ENCODE data around the gene BAIAP3. TPM values are rescaled to one million over a fixed set of nuclear protein-coding genes. Genes with fewer than 3 reads are reported as not detected.

Gene BAIAP3
- total RNA-seq, 4 donors from 2014 or later: 0.59 to 5.5 (median 3.5) TPM

DNA sequence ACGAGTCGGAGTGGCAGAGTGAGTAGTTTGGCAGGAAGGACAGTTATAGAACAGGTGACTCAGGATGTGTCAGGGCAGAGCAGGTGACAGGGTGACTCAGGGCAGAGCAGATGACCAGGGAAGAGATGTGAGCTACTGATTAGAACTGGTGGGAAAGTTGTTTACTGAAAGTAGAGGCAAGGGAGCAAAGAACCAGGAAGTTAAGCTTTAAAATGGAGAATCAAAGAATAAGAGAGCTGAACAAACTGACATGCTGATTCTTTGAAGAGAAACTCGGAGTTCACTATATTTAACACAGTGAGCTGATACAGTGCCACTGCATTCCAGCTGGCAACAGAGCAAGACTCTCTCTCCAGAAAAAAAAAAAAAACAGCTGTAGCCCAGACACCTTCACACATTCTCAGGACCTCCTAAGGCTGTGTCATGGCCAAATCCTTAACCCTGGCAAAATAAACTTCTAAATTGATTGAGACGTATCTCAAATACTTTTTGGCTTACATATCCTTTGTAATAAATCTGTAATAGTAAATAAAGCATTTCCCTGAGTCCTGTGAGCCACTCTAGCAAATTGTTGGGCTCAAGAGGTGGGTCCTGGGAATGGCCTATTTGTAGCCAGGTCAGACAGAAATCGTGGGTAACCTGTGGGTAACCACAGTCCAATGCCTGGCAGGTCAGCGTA, 36.3 kb upstream of the BAIAP3 start:
- TF ChIP-seq POLR2A (IDR thresholded peaks at IDR 0.05) (no peak), CTCF (IDR thresholded peaks at IDR 0.05) (no peak)
- Histone ChIP-seq H3K9me3 (no peaks in the 10 kb centered on the region), H3K4me3 (no peak overlapping the region), H3K36me3 (no peaks in the 10 kb centered on the region), H3K27ac (no peak overlapping the region), H3K4me1 (no peaks in the 10 kb centered on the region), H3K27me3 (peaks cover 0 to 17% of the 10 kb centered on the region in 2 donors)
- no peak for DNase-seq
- intact Hi-C loops (cut with DNase I; ENCODE audit: low total_unique reads): no loop called here

DNA sequence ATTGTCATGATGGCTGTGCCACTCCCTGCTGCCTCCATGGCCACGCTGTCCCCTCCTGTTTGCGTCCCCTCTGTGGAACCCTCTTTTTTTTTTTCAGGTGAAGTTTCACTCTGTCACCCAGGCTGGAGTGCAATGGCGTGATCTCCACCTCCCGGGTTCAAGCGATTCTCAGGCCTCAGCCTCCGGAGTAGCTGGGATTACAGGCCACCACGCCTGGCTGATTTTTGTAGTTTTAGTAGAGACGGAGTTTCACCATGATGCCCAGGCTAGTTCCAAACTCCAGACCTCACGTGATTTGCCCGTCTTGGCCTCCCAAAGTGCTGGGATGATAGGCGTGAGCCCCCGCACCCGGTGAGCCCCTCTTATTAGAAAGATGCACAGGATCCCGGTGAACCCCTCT, 35.0 kb upstream of the BAIAP3 start:
- Histone ChIP-seq H3K36me3 (no peaks in the 10 kb centered on the region), H3K9me3 (no peaks in the 10 kb centered on the region), H3K4me1 (no peaks in the 10 kb centered on the region), H3K27ac (no peak overlapping the region), H3K4me3 (no peak overlapping the region), H3K27me3 (peaks cover 0 to 17% of the 10 kb centered on the region in 2 donors)
- TF ChIP-seq POLR2A (IDR thresholded peaks at IDR 0.05) (no peak), CTCF (IDR thresholded peaks at IDR 0.05) (no peak)
- intact Hi-C loops (cut with DNase I; ENCODE audit: low total_unique reads): no loop called here
- DNase-seq: no peak

DNA sequence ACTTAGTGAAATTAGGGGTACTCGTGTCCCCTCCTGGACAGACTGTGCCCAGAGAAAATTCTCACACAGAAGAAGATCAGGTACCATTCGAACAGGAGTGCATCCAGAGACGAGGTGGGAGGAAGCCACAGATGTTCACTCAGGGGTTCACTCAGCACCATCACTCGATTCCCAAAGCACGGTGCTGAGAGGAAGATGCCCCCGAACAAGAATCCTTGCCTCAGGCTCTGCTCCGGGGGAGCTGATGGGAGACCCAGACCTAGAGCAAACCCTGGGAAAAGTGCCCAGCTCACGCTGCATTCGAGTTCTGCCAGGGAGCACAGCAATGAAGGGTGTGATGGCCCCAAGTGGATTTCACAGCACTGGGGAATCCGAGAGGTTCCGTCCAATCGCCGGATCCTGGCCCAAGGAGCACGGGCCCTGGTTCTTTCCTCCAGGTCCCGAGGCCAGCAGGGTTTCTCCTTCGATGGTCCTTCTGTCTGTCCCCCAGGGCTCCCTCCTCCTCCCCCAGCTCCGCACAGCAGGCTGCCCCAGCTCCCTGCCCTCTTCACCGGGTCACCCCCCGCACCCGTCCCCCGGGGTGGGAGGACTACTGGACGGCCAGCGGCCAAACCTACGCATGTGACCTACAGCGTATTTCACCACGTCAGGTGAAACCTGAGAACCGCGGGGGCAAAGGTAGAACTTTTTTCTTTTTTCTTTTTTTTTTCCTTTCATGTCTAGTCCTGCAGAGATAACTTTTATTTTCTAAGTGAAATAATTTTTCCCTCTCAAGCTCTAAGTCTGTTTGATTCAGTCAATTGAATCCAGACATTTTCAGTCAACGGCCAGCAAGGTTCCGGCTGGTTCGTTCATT, 34.2 kb upstream of the BAIAP3 start:
- DNase-seq: no peak
- H3K27me3 ChIP-seq: peaks cover 0 to 17% of the 10 kb centered on the region in 2 donors
- H3K9me3 ChIP-seq: no peaks in the 10 kb centered on the region
- intact Hi-C loops (cut with DNase I; ENCODE audit: low total_unique reads): no loop called here
- H3K27ac ChIP-seq: no peak overlapping the region
- TF ChIP-seq POLR2A (IDR thresholded peaks at IDR 0.05) (peak in 1 of 2 donors; percentile 35), CTCF (IDR thresholded peaks at IDR 0.05) (no peak)
- no peaks in the 10 kb centered on the region for H3K36me3 ChIP-seq
- no peaks in the 10 kb centered on the region for H3K4me1 ChIP-seq
- no peak overlapping the region for H3K4me3 ChIP-seq

DNA sequence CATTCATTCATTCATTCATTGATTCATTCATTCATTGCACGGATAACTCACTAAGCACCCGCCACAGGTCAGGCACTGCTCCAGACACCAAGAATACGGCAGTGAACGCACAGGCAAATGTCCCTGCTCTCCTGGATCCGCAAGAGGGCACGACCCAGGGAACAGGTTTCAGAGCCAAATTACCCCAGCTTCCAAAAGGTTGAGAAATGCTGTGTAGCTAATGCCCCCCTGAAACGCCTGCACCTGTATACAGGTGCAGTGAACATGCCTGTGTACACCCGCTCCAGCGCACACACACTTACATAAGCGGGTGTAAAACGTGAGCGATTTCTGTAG, 33.6 kb upstream of the BAIAP3 start:
- no peak for DNase-seq
- intact Hi-C loops (cut with DNase I; ENCODE audit: low total_unique reads): no loop called here
- H3K4me1 ChIP-seq: no peaks in the 10 kb centered on the region

More for the DNA sequence above, 33.6 kb upstream of the BAIAP3 start:
- Histone ChIP-seq H3K4me3 (no peak overlapping the region), H3K36me3 (no peaks in the 10 kb centered on the region), H3K27ac (no peak overlapping the region), H3K27me3 (peaks cover 0 to 17% of the 10 kb centered on the region in 2 donors), H3K9me3 (no peaks in the 10 kb centered on the region)
- TF ChIP-seq POLR2A (IDR thresholded peaks at IDR 0.05): no peak
- TF ChIP-seq CTCF (IDR thresholded peaks at IDR 0.05): no peak
